ENCODE measurements around the gene SLC23A2.

The SLC23A2 gene

DNA sequence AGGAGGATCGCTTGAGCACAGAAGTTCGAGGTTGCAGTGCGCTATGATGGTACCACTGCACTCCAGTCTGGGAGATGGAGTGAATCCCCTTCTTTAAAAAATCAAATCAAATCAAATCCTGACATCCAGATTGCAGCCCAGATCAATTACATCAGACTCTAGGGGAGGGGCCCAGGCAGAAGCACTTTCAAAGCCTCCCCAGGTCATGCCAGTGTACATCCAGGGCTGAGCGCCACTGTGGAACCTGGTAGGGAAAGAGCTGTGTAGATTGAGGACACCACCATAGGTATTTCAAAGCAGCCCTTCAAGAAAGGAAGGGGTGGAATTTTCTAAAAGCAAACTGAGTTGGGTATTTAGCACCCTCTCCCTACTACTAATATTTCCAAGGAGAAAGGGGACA lies 190.1 kb downstream of the SLC23A2 start:
- no peak overlapping the region for H3K27ac ChIP-seq (ENCODE audit: low read length)
- H3K4me3 ChIP-seq (ENCODE audit: low read depth in 1 of 2, low read length in 2 of 2), result no peak overlapping the region
- H3K9me3 ChIP-seq (ENCODE audit: control insufficient read depth in 1 of 2, low read length in 2 of 2), result no peaks in the 10 kb centered on the region
- peaks cover 10 to 29% of the 10 kb centered on the region in 2 donors for H3K4me1 ChIP-seq (ENCODE audit: control insufficient read depth in 1 of 2, insufficient read depth in 2 of 2, low read length in 2 of 2)
- H3K36me3 ChIP-seq (ENCODE audit: control insufficient read depth in 1 of 2, insufficient read depth in 2 of 2, low read length in 2 of 2), result no peaks in the 10 kb centered on the region
- no peaks in the 10 kb centered on the region for H3K27me3 ChIP-seq (ENCODE audit: low read depth, low read length)

DNA sequence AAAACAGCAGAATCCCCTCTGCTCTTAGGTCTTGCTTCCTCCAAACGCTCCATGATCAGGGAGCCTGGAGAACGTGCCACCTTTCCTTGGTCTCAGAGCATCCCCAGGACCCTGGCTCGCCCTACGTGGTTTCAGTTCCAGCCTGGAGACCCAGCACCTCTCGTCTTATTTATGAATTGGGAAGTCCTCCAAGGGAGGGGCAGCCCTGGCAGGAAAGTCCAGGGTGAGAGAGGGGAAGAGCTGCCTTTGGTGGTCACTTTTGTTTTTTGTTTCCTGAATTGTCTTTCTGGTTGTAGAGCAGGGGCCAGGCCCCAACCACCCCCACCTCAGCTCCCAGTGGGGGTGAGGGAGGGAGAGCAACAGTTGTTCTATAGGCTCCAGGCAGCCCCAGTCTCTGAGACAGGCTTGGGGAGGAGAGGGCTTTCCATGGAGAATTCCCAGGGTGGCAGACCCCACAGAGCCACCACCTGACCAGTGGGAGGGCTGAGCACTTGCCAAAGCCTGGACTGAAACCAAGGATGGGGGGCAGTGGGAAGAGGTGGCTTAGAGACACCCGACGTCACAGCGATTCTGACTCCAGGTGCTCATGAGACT lies 190.8 kb downstream of the SLC23A2 start:
- H3K4me1 ChIP-seq (ENCODE audit: control insufficient read depth in 1 of 2, insufficient read depth in 2 of 2, low read length in 2 of 2), result peaks cover 10 to 29% of the 10 kb centered on the region in 2 donors
- peak overlapping the region; percentile 14 for H3K27ac ChIP-seq (ENCODE audit: low read length)
- no peaks in the 10 kb centered on the region for H3K9me3 ChIP-seq (ENCODE audit: control insufficient read depth in 1 of 2, low read length in 2 of 2)
- H3K36me3 ChIP-seq (ENCODE audit: control insufficient read depth in 1 of 2, insufficient read depth in 2 of 2, low read length in 2 of 2), result no peaks in the 10 kb centered on the region
- H3K4me3 ChIP-seq (ENCODE audit: low read depth in 1 of 2, low read length in 2 of 2), result no peak overlapping the region
- H3K27me3 ChIP-seq (ENCODE audit: low read depth, low read length), result no peaks in the 10 kb centered on the region

DNA sequence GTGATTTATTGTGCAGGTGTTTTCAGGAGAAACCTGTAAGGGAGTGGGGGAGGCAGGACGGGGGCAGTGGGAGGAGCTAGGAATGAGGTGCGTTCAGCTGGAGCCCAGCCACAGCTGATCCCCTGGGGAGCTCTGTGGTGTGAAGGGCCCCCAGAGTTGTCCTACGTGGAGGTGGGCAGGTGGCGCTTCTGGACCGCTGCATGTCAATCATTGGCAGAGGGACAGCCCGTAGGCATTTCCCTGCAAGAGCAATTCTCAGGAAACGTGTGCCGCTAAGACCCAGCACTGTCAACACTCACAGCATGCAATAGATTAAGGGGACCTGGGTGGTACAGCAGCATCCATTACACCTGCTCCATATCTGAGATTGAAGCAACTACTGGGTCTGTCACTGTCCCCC lies 191.6 kb downstream of the SLC23A2 start:
- no peaks in the 10 kb centered on the region for H3K36me3 ChIP-seq (ENCODE audit: control insufficient read depth in 1 of 2, insufficient read depth in 2 of 2, low read length in 2 of 2)
- no peaks in the 10 kb centered on the region for H3K9me3 ChIP-seq (ENCODE audit: control insufficient read depth in 1 of 2, low read length in 2 of 2)
- H3K4me3 ChIP-seq (ENCODE audit: low read depth in 1 of 2, low read length in 2 of 2), result no peak overlapping the region
- H3K27ac ChIP-seq (ENCODE audit: low read length), result no peak overlapping the region
- H3K4me1 ChIP-seq (ENCODE audit: control insufficient read depth in 1 of 2, insufficient read depth in 2 of 2, low read length in 2 of 2), result peaks cover 10 to 29% of the 10 kb centered on the region in 2 donors
- H3K27me3 ChIP-seq (ENCODE audit: low read depth, low read length), result no peaks in the 10 kb centered on the region

- H3K36me3 ChIP-seq (ENCODE audit: control insufficient read depth in 1 of 2, insufficient read depth in 2 of 2, low read length in 2 of 2), result no peaks in the 10 kb centered on the region
- no peak overlapping the region for H3K27ac ChIP-seq (ENCODE audit: low read length)
- H3K4me3 ChIP-seq (ENCODE audit: low read depth in 1 of 2, low read length in 2 of 2), result no peak overlapping the region
- H3K4me1 ChIP-seq (ENCODE audit: control insufficient read depth in 1 of 2, insufficient read depth in 2 of 2, low read length in 2 of 2), result peaks cover 8 to 29% of the 10 kb centered on the region in 2 donors
- no peaks in the 10 kb centered on the region for H3K27me3 ChIP-seq (ENCODE audit: low read depth, low read length)
- H3K9me3 ChIP-seq (ENCODE audit: control insufficient read depth in 1 of 2, low read length in 2 of 2), result no peaks in the 10 kb centered on the region
These were observed 192.4 kb downstream of the SLC23A2 start for GRCh38 chr20:4808872-4809271.

DNA sequence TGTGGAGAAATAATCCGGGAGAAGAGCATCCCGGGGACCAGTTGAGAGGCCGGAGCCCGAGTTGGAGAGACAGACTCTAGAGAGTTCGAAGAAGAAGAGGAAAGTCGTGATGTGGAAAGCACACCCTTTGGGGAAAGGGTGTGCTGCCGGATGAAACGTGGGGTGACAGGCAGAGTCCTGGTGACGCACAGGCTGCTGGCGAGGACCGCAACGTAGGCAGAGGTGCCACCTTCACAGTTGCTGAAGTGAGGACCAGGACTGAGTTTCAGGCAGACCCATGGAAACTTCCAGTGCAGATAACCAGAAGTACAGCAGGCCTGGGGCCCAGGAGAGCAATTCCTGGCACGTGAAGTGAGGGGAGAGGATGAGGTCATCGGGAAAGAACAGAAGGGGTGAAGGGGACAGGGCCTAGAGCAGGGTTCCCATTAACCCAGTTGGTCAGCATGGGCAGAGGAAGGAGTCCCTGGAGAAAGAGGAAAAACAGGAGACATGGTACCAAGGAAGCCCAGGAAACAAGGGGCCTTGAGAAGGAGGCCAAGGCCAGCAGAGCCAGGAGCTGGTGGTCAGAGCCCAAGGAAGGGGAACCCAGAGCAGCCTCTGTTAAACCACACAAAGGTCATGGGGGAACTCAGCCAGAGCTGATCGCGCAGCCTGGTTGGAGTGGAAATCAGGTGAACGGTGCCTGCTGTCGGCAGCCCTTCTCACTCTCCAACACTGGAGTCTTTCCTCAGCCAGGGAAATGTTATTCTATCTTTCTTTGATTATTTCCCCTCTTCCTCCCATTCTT lies 195.5 kb downstream of the SLC23A2 start:
- Histone ChIP-seq H3K27me3 (ENCODE audit: low read depth, low read length) (no peaks in the 10 kb centered on the region), H3K9me3 (ENCODE audit: control insufficient read depth in 1 of 2, low read length in 2 of 2) (no peaks in the 10 kb centered on the region), H3K27ac (ENCODE audit: low read length) (no peak overlapping the region), H3K4me1 (ENCODE audit: control insufficient read depth in 1 of 2, insufficient read depth in 2 of 2, low read length in 2 of 2) (peaks cover 0 to 18% of the 10 kb centered on the region in 2 donors), H3K4me3 (ENCODE audit: low read depth in 1 of 2, low read length in 2 of 2) (no peak overlapping the region), H3K36me3 (ENCODE audit: control insufficient read depth in 1 of 2, insufficient read depth in 2 of 2, low read length in 2 of 2) (peaks cover 0 to 12% of the 10 kb centered on the region in 2 donors)

GRCh38 chr20:4802527-4802926 lies 198.8 kb downstream of the SLC23A2 start:
- Histone ChIP-seq H3K36me3 (ENCODE audit: control insufficient read depth in 1 of 2, insufficient read depth in 2 of 2, low read length in 2 of 2) (peaks cover 0 to 38% of the 10 kb centered on the region in 2 donors), H3K27ac (ENCODE audit: low read length) (no peak overlapping the region), H3K4me1 (ENCODE audit: control insufficient read depth in 1 of 2, insufficient read depth in 2 of 2, low read length in 2 of 2) (peaks cover 0 to 6% of the 10 kb centered on the region in 2 donors), H3K27me3 (ENCODE audit: low read depth, low read length) (no peaks in the 10 kb centered on the region), H3K4me3 (ENCODE audit: low read depth in 1 of 2, low read length in 2 of 2) (no peak overlapping the region), H3K9me3 (ENCODE audit: control insufficient read depth in 1 of 2, low read length in 2 of 2) (no peaks in the 10 kb centered on the region)

Data from muscle layer of duodenum (tissue), 2 donors.